AG09309 (cell line): ENCODE measurements around the gene CPXM1.
A peak's percentile ranks its signal among the peaks of the same experiment; 100 is the strongest.
"Not testable (repeated sequence)": the region's sequence is repeated elsewhere in the genome, so short reads cannot be mapped to it uniquely, and the experiment has no call there.

Experiments used
- DNase-seq: peaks from one replicate; pipeline ENCODE4 v3.0.0-alpha.2; 2010; ENCODE audit warnings: low read depth
- H3K4me3 ChIP-seq: 2 replicates; pipeline ENCODE4 v1.5.1; 2011; ENCODE audit warnings: mild to moderate bottlenecking, low read depth, low read length, moderate library complexity; ENCODE audit not compliant: control insufficient read depth
- CTCF ChIP-seq: IDR thresholded peaks from 2 replicates; pipeline ENCODE4 v1.5.1; 2011; ENCODE audit warnings: mild to moderate bottlenecking, low read depth, low read length, inconsistent platforms; ENCODE audit not compliant: insufficient read depth, control insufficient read depth; ENCODE audit errors: missing control alignments

CPXM1 gene

DNA sequence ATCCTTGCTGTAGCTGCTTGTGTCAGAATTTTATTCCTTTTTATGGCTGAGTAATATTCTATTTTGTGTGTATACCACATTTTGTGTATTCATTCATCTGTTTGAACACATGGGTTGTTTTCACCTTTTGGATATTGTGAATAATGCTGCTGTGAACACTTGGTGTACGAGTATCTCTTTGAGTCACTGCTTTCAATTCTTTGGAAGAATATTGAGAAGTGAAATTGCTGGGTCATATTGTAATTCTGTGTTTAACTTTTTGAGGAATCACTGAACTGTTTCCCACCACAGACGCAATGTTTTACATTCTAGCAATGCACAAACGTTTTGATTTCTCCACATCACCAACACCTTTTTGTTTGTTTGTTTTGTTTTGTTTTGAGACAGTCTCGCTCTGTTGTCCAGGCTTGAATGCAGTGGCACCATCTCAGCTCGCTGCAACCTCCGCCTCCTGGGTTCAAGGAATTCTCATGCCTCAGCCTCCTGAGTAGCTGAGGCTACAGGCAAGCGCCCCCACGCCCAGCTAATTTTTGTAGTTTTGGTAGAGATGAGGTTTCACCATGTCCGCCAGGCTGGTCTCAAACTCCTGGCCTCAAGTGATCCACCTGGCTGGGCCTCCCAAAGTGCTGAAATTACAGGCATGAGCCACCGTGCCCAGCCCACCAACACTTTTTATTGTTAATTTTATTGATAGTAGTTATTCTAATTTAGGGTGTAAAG, 21.7 kb downstream of the CPXM1 start:
- DNase-seq = no peak
- no peak overlapping the region for H3K4me3 ChIP-seq
- no peak for TF ChIP-seq CTCF

DNA sequence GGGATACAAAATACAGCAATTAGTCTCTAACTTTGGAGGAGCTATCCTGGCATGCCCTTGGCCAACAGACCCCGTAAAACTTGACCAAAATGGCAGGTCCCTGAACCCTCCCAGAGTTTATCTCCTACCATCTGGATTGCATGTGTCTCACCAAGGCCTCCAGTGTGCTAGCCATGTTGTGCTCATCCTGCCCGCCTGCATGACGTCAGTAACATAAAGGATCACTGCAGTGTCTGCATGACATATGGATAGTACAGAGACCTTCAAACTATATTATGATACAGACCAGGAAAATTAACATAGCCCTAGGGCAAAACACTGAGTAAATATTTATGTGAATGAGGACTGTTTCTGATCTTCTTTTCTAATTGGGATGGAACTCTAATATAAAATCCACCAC, 25.3 kb downstream of the CPXM1 start:
- DNase-seq = no peak
- no peak overlapping the region for H3K4me3 ChIP-seq
- no peak for TF ChIP-seq CTCF

GRCh38 chr20:2773812-2774211, 26.6 kb downstream of the CPXM1 start:
- no peak overlapping the region for H3K4me3 ChIP-seq
- no peak for TF ChIP-seq CTCF
- DNase-seq = no peak

DNA sequence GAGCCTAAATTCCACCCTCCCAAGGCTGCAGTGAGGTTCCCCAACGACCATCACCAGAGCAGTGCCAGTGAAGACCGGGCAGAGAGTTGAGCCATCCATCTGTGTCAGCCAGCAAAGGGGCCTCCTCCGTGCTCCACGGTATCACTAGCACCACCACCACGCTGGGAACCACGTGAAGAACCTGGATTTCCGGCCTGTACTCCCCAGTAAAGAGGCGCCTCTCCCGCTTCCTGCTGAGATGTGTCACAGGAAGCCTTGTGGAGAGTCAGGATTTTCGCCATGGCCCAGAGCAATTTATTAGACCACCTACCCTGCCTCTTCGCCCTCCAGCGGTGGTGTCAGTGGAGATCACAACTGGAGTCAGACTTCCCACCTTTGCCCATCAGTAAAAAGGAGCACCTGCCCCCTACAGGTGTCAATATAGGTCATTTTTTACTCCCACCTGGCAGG, 28.8 kb downstream of the CPXM1 start:
- H3K4me3 ChIP-seq = no peak overlapping the region
- TF ChIP-seq CTCF = no peak
- no peak for DNase-seq

- not testable (repeated sequence) for DNase-seq
Observed at GRCh38 chr20:2770091-2770490, 30.3 kb downstream of the CPXM1 start.

GRCh38 chr20:2768632-2769015, 31.8 kb downstream of the CPXM1 start:
- no peak for TF ChIP-seq CTCF
- DNase-seq = no peak
- no peak overlapping the region for H3K4me3 ChIP-seq

More at GRCh38 chr20:2770091-2770490, 30.3 kb downstream of the CPXM1 start:
- not testable (repeated sequence) for H3K4me3 ChIP-seq

- TF ChIP-seq CTCF = no peak
- no peak overlapping the region for H3K4me3 ChIP-seq
Observed at GRCh38 chr20:2767768-2768631, 32.4 kb downstream of the CPXM1 start.

More at GRCh38 chr20:2767768-2768631, 32.4 kb downstream of the CPXM1 start:
- DNase-seq = peak; percentile 18
